HG02763 (cell line): Measurements from ENCODE around the gene NFKB1.
"Not testable (repeated sequence)": the region's sequence is repeated elsewhere in the genome, so short reads cannot be mapped to it uniquely, and the experiment has no call there.

Experiments
- ATAC-seq: cut with Tn5 transposase; IDR thresholded peaks from one replicate; pipeline ENCODE4 v1.9.1; 2021; ENCODE audit warnings: mild to moderate bottlenecking, moderate library complexity; ENCODE audit not compliant: unreplicated experiment

Gene NFKB1

GRCh38 chr4:102619776-102620631, 118.8 kb downstream of the NFKB1 start:
- ATAC-seq = not testable (repeated sequence)

GRCh38 chr4:102620697-102621497, 119.7 kb downstream of the NFKB1 start:
- ATAC-seq = no peak

- ATAC-seq = no peak
Measured at GRCh38 chr4:102623622-102624021, 122.5 kb downstream of the NFKB1 start.

- no peak for ATAC-seq
Measured at GRCh38 chr4:102624505-102624904, 123.3 kb downstream of the NFKB1 start.

GRCh38 chr4:102625232-102625930, 124.2 kb downstream of the NFKB1 start:
- ATAC-seq = peak; percentile 89

- ATAC-seq = no peak
Measured at GRCh38 chr4:102627831-102628523, 126.8 kb downstream of the NFKB1 start.

GRCh38 chr4:102629673-102630072, 128.5 kb downstream of the NFKB1 start:
- no peak for ATAC-seq

- no peak for ATAC-seq
Measured at GRCh38 chr4:102631616-102632015, 130.5 kb downstream of the NFKB1 start.

GRCh38 chr4:102632241-102633065, 131.3 kb downstream of the NFKB1 start:
- ATAC-seq = no peak

GRCh38 chr4:102633100-102633499, 131.9 kb downstream of the NFKB1 start:
- ATAC-seq = no peak

GRCh38 chr4:102637391-102637790, 136.2 kb downstream of the NFKB1 start:
- no peak for ATAC-seq

GRCh38 chr4:102638621-102639020, 137.5 kb downstream of the NFKB1 start:
- no peak for ATAC-seq

GRCh38 chr4:102639598-102639997, 138.4 kb downstream of the NFKB1 start:
- ATAC-seq = no peak

- no peak for ATAC-seq
Measured at GRCh38 chr4:102640669-102641068, 139.5 kb downstream of the NFKB1 start.

GRCh38 chr4:102641793-102642192, 140.6 kb downstream of the NFKB1 start:
- ATAC-seq = no peak

- no peak for ATAC-seq
Measured at GRCh38 chr4:102642631-102643298, 141.6 kb downstream of the NFKB1 start.

GRCh38 chr4:102647117-102647516, 146.0 kb downstream of the NFKB1 start:
- no peak for ATAC-seq

GRCh38 chr4:102657206-102657605, 156.0 kb downstream of the NFKB1 start:
- ATAC-seq = no peak

- no peak for ATAC-seq
Measured at GRCh38 chr4:102663073-102663472, 161.9 kb downstream of the NFKB1 start.
